G401.6 (cell line): ENCODE measurements around the gene VRK1.

ENCODE experiments used
- FAIRE-seq: peaks from 2 replicates; lab custom pipeline; 2012; peaks lifted over from hg19 to GRCh38; lab: Jason Lieb, UNC

VRK1 gene

GRCh38 chr14:96792003-96792402 lies 5.2 kb upstream of the VRK1 start:
- FAIRE-seq: no peak

- no peak for FAIRE-seq
Measured at GRCh38 chr14:96792591-96792990, 4.6 kb upstream of the VRK1 start.

GRCh38 chr14:96793547-96793946 lies 3.6 kb upstream of the VRK1 start:
- FAIRE-seq: no peak

- FAIRE-seq: no peak
Measured at GRCh38 chr14:96795109-96795828, 1.9 kb upstream of the VRK1 start.

GRCh38 chr14:96797582-96798349 lies 584 bp downstream of the VRK1 start:
- FAIRE-seq: no peak

- FAIRE-seq: no peak
Measured at GRCh38 chr14:96798956-96799355, 1.8 kb downstream of the VRK1 start.

- no peak for FAIRE-seq
Measured at GRCh38 chr14:96799489-96800054, 2.4 kb downstream of the VRK1 start.

- no peak for FAIRE-seq
Measured at GRCh38 chr14:96801931-96802330, 4.7 kb downstream of the VRK1 start.

- no peak for FAIRE-seq
Measured at GRCh38 chr14:96802963-96803362, 5.8 kb downstream of the VRK1 start.

- no peak for FAIRE-seq
Measured at GRCh38 chr14:96803958-96804357, 6.8 kb downstream of the VRK1 start.

- FAIRE-seq: no peak
Measured at GRCh38 chr14:96804895-96805294, 7.7 kb downstream of the VRK1 start.

GRCh38 chr14:96805956-96806355 lies 8.8 kb downstream of the VRK1 start:
- FAIRE-seq: no peak

GRCh38 chr14:96806836-96807235 lies 9.7 kb downstream of the VRK1 start:
- no peak for FAIRE-seq

GRCh38 chr14:96808619-96809406 lies 11.6 kb downstream of the VRK1 start:
- no peak for FAIRE-seq

GRCh38 chr14:96811265-96811664 lies 14.1 kb downstream of the VRK1 start:
- FAIRE-seq: no peak

- no peak for FAIRE-seq
Measured at GRCh38 chr14:96811985-96812667, 14.9 kb downstream of the VRK1 start.

GRCh38 chr14:96816281-96816680 lies 19.1 kb downstream of the VRK1 start:
- FAIRE-seq: no peak

GRCh38 chr14:96817750-96818666 lies 20.8 kb downstream of the VRK1 start:
- no peak for FAIRE-seq

- FAIRE-seq: no peak
Measured at GRCh38 chr14:96821501-96821900, 24.3 kb downstream of the VRK1 start.

GRCh38 chr14:96823652-96824051 lies 26.5 kb downstream of the VRK1 start:
- FAIRE-seq: no peak

GRCh38 chr14:96824283-96824682 lies 27.1 kb downstream of the VRK1 start:
- no peak for FAIRE-seq
